H1 (cell line): Measurements from ENCODE around the gene LRRC3B. TPM values are rescaled to one million over a fixed set of nuclear protein-coding genes. Genes with fewer than 3 reads are reported as not detected.

Experiments
- CTBP2 ChIP-seq: IDR thresholded peaks from 2 replicates; pipeline ENCODE4 v1.7.0; 2011; ENCODE audit warnings: borderline replicate concordance, mild to moderate bottlenecking, moderate library complexity, mixed read lengths, low read length; ENCODE audit not compliant: insufficient read depth, insufficient read length
- RAD21 ChIP-seq, 2 experiments: IDR thresholded peaks in 1 of 2; conservative IDR thresholded peaks in 1 of 2; 2 replicates each; pipeline ENCODE4 v1.6.1; 2011; ENCODE audit warnings: low read depth in 2 of 2, low read length in 2 of 2, improper control_type of control experiment in 1 of 2, inconsistent platforms in 1 of 2, mild to moderate bottlenecking in 1 of 2, moderate library complexity in 1 of 2
- SP1 ChIP-seq: IDR thresholded peaks from 2 replicates; pipeline ENCODE4 v1.6.1; 2011; ENCODE audit warnings: low read depth, low read length
- polyA plus RNA-seq, 7 experiments: library from polyadenylated mRNA; depleted of rRNA in 3 of 7; stranded (reverse) in 5 of 7; unstranded in 2 of 7; fragments of >200 nt in 5 of 7; fragments of 200-250 nt in 2 of 7; gene quantifications; 1 replicate in 5 of 7; 2 replicates in 1 of 7; 4 replicates in 1 of 7; pipeline versions ENCODE4 v1.2.1 to v1.2.3, GENCODE V29; 2011 to 2013; ENCODE audit warnings: missing spikeins in 2 of 7, mixed read lengths in 2 of 7
- total RNA-seq: library from RNA; stranded (reverse); fragmentation: NEBNext Ultra II Directional; extraction: Animal tissue kit (Norgen Biotek cat#: 25700); gene quantifications from 2 replicates; pipeline ENCODE4 v1.2.1, GENCODE V29; 2021

Gene LRRC3B
- total and polyA plus RNA-seq, 2 of the 8 experiments (the other 6 are each of a cell fraction or from before 2014, with no cell fraction given): 1.6 to 3.1 TPM

DNA sequence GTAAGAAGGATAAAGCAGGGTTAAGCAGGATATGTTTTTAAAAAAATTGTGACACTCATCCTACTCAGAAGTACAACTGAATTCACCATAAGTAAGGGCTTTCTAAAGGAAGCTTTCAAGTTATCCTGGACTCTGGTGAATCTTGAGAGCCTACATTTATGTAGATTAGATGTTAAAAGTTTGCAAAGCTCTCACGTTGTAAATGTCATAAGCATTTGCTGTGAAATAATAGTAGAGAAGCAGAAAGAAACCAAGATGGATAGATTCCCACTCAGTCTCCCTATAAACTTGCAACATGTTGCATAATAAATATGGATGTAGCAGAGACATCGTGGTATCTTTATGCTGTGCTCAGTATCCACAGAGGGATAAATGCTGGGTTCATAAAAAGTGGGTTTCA lies 77.0 kb downstream of the LRRC3B start (continued):
- TF ChIP-seq CTBP2 (no peak), SP1 (no peak), RAD21 (IDR thresholded peaks at IDR 0.05 in 1 of 2, conservative IDR thresholded peaks at IDR 0.05 in 1 of 2; ENCODE audit: low read depth in 2 of 2, low read length in 2 of 2) (no peak)
